Skin epidermis (tissue), 12 donors: ENCODE measurements around the gene CAMSAP2.
"Not testable (repeated sequence)": the region's sequence is repeated elsewhere in the genome, so short reads cannot be mapped to it uniquely, and the experiment has no call there.

Source experiments
- H3K27ac ChIP-seq, 21 experiments: fragments of 200-600 bp; sonication (generic) in 11 of 21; one replicate each; pipeline ENCODE4 v1.5.0; 2020; ENCODE audit warnings: mild to moderate bottlenecking in 3 of 21, inconsistent platforms in 2 of 21, moderate library complexity in 2 of 21
- H3K4me3 ChIP-seq, 7 experiments: fragments of 200-600 bp; sonication (generic) in 2 of 7; one replicate each; pipeline ENCODE4 v1.5.0; 2020; ENCODE audit warnings: inconsistent platforms in 2 of 7, mild to moderate bottlenecking in 2 of 7, moderate library complexity in 1 of 7

Gene CAMSAP2

GRCh38 chr1:200737647-200738291, 924 bp upstream of the CAMSAP2 start:
- Histone ChIP-seq H3K27ac (peak overlapping the region in 19 of 21 experiments; percentile 17 to 100 (median 98)), H3K4me3 (peak overlapping the region in 3 of 7 experiments; percentile 73 to 87 (median 85))

- Histone ChIP-seq H3K27ac (peak overlapping the region; percentile 87 to 100 (median 99)), H3K4me3 (peak overlapping the region; percentile 60 to 97 (median 85))
Observed at GRCh38 chr1:200738949-200739651, 407 bp downstream of the CAMSAP2 start.

DNA sequence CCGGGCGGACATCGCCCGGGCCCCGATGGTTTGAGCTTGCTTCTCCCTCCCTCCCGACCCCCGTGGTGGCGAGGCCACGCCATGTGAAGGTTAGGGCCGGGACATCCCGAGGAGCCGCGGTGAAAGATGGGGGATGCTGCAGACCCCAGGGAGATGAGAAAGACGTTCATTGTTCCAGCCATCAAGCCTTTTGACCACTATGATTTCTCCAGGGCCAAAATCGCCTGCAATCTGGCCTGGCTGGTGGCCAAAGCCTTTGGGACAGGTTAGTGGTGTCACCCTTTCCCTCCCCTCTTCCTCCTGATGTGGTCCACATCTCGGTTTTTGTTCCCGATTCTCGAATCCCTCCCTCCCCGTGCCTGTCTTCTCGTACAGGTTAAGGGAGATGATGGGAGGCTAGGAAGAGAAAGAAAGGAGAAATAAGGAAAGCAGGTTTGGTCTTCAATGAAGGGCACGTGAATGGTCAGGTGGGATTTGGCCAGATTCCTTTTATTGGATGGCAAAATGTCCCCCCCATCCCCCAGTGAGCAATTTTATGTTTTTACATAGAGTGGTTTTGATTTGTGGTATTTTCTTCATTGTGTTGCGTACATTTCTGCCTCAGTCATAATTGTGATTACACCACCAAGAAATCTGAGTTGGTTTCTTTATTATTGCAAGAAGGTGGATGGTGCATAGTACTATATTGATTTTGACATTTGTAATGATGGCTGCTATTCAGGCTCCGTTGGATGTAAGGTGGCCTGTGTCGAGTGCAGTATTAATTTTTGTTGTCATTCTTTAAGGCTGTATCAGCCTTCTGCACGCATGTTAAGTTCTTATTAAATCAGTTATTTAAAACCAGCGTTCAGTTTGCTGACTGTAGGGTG, 1.2 kb downstream of the CAMSAP2 start:
- peak overlapping the region; percentile 60 to 97 (median 85) for H3K4me3 ChIP-seq
- peak overlapping the region; percentile 87 to 100 (median 99) for H3K27ac ChIP-seq

DNA sequence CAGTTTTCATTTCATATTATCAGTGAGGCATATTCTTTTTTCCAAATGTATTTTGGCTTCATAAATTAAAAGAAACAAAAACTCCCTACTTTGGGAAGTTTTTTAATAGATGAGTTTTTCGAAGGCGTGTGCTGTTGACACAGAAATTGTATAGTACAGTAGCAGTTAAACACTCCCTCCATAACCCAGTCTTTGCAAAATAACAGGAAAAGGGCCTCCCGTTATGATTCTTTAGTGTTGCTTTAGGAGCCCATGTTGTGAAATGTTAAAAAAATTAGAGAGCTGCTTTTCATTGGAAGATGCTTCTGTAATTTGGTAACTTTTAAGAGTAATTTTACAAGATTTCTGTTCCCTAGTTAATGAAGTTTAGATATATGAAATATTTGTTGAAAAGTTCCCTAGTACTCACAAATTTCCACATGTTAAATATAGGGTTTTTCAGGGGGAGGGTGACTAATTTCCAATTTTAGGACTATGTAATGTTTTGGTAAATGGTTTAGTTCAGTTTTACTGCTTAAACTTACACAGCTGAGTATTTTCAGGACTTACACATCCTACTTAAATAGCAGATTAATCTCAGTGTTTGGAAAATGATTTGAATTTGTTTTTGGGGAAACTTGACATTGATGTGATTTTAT, 2.0 kb downstream of the CAMSAP2 start:
- peak overlapping the region in 4 of 21 experiments; percentile 98 to 100 (median 99) for H3K27ac ChIP-seq
- peak overlapping the region; percentile 60 to 97 (median 85) for H3K4me3 ChIP-seq

- peak overlapping the region in 4 of 7 experiments; percentile 7 to 87 (median 83) for H3K4me3 ChIP-seq
- peak overlapping the region in 2 of 21 experiments; percentile 4 to 17 for H3K27ac ChIP-seq
Observed at GRCh38 chr1:200741551-200742207, 3.0 kb downstream of the CAMSAP2 start.

- H3K4me3 ChIP-seq, result no peak overlapping the region
- no peak overlapping the region for H3K27ac ChIP-seq
Observed at GRCh38 chr1:200744143-200744542, 5.5 kb downstream of the CAMSAP2 start.

DNA sequence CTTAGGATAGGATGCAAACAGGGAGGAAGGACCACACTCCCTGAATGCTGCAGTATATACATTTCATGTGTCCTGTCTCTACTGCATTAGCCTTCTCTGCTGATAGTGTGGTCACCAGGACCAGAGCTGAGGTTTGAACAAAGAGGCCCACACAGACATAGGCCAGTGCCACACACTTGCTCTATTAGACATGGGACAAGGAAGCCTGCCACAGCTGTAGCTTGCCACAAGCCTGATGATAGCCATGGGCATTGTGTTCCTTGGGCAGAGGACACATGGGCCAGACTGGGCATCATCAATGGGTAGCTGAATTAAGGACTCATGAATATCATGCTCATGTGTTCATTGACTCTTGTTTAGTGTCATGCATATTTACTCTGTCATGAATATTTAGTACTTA, 10.4 kb downstream of the CAMSAP2 start:
- H3K27ac ChIP-seq, result no peak overlapping the region

DNA sequence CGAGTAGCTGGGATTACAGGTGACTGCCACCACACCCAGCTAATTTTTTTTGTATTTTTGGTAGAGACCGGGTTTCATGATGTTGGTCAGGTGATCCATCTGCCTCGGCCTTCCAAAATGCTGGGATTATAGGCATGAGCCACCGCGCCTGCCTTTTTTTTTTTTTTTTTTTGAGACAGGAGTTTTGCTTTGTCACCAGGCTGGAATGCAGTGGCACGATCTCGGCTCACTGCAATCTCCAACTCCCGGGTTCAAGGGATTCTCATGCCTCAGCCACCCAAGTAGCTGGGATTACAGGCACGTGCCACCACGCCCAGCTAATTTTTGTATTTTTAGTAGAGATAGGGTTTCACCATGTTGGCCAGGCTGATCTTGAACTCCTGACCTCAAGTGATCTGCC, 12.1 kb downstream of the CAMSAP2 start:
- not testable (repeated sequence) for H3K4me3 ChIP-seq

More for the DNA sequence above, 10.4 kb downstream of the CAMSAP2 start:
- H3K4me3 ChIP-seq, result no peak overlapping the region

GRCh38 chr1:200751717-200752116, 13.0 kb downstream of the CAMSAP2 start:
- no peak overlapping the region for H3K4me3 ChIP-seq
- H3K27ac ChIP-seq, result no peak overlapping the region

More for the DNA sequence above, 12.1 kb downstream of the CAMSAP2 start:
- H3K27ac ChIP-seq, result not testable (repeated sequence)

- no peak overlapping the region for H3K4me3 ChIP-seq
- no peak overlapping the region for H3K27ac ChIP-seq
Observed at GRCh38 chr1:200753650-200754198, 15.0 kb downstream of the CAMSAP2 start.

DNA sequence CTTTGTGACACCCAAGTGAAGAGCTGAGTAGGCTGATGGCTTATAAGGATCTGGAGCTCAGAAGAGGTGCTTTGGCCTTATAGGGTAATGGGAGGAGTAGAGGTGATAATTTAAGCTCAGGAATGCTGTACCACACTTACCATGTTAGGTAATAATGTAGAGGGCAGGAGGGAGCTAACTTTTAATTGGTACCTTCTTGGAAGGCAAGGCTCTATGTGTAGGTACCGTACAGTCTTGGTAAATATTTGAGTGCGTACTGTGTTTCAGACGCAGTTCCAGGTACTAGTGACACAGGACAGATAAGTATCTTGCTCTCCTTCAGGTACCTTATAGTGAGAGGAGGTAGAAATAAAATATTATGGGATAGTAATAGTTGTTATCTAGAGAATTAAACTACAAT, 16.8 kb downstream of the CAMSAP2 start:
- H3K27ac ChIP-seq, result no peak overlapping the region
- H3K4me3 ChIP-seq, result no peak overlapping the region

DNA sequence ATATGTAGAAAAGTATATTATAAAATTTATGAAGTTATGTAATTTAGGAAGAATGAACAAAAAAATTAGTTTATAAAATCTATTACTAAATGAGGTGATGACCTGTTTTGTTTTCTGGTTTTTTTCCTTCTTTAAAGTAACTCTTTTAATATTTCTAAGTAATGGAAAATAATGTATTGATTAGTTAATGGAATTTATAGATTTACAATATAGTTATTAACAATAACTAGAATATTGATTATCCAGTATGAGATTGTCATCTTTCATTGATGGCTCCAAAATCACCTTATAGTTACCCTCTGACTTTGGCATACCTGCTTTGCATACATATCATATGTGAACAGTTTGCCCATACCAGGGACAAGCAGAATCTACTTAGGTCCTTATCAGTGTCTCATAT, 23.4 kb downstream of the CAMSAP2 start:
- Histone ChIP-seq H3K4me3 (no peak overlapping the region), H3K27ac (no peak overlapping the region)

DNA sequence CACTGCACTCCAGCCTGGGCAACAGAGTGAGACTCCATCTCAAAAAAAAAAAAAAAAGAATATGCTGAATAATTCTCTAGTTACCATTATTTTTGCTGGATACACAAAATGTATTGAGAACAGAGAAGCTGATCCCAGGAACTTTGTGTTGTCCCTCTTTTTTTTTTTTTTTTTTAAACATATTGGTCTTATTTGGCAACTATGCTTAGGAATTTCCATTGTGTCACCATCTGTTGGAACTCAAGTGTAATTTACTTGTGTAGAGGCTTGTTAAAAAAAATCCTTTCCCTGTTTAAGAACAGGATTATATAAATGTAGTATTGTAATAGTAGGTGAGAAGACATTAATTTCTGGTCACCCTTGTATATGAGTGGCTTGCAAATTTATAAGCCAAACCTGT, 28.6 kb downstream of the CAMSAP2 start:
- Histone ChIP-seq H3K4me3 (no peak overlapping the region), H3K27ac (no peak overlapping the region)

DNA sequence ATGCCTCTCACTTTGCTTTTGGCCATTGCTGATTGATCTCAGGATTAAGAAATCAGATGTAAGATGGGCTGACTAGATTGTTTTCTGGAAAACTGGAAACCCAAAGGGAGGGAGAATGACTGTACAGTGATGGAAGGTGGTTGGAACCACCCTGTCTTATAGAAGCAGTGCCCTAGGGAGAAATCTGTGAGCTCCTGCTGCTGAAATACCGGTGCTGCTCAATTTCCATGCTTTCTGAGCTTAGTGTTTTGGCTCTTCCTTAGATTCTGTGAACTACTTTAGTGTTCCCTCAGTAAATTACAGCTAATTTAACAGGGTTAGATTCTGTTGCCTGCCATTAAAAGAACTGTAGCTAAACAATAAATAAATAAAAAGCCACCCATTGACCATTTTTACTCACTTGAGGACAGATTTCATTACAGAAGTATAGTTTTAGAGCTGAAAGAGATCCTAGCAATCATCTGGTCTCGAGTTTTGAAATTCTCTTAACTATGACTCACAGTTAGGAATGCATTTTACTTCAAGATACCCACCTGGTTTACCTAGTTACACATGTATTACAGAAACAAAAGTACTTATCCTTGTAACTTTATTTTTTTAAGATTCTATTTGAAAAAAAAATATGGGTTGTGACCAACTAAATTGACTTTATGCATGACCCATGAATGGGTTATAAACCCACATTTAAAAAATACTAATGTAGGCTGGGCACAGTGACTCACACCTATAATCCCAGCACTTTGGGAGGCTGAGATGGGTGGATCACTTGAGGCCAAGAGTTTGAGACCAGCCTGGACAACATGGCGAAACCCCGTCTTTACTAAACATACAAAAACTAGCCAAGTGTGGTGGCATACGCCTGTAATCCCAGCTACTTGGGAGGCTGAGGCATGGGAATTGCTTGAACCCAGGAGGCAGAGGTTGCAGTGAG, 33.2 kb downstream of the CAMSAP2 start:
- Histone ChIP-seq H3K27ac (peak overlapping the region in 1 of 21 experiments; percentile 31), H3K4me3 (no peak overlapping the region)

DNA sequence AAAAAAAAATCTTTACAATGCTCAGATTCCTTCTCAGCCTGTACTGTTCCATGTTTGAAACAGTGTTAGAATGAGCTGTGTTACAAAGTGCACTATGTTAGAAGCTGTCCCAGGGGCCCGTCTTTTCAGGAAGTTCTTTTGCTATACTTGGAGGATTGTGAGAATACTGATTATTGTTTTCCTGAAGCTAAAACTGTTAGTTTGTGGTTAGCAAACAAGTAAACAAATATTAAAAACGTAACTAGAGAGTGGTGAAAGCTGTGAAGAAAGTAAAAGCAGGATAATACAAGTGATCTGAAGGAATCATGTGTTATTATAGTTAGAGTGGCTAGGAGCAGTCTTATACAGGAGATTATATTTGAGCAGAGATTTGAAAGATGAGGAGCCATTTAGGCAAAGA, 35.6 kb downstream of the CAMSAP2 start:
- Histone ChIP-seq H3K4me3 (no peak overlapping the region), H3K27ac (no peak overlapping the region)

GRCh38 chr1:200774735-200775444, 36.2 kb downstream of the CAMSAP2 start:
- Histone ChIP-seq H3K27ac (no peak overlapping the region), H3K4me3 (no peak overlapping the region)

GRCh38 chr1:200775850-200776249, 37.2 kb downstream of the CAMSAP2 start:
- Histone ChIP-seq H3K27ac (no peak overlapping the region), H3K4me3 (no peak overlapping the region)
